ENCODE measurements around the gene FMNL2.

The FMNL2 gene

GRCh38 chr2:152657043-152657442, 322.1 kb downstream of the FMNL2 start:
- Histone ChIP-seq H3K4me1 (ENCODE audit: control insufficient read depth, insufficient read depth, low read length) (no peaks in the 10 kb centered on the region), H3K36me3 (ENCODE audit: control insufficient read depth in 2 of 2, insufficient read depth in 1 of 2, low read length in 2 of 2) (peaks cover 79 to 94% of the 10 kb centered on the region in 2 experiments), H3K4me3 (ENCODE audit: low read depth, low read length) (no peak overlapping the region), H3K27ac (ENCODE audit: extremely low read depth, low read depth, low read length) (no peak overlapping the region), H3K9me3 (ENCODE audit: control insufficient read depth, insufficient read depth, low read depth, low read length) (no peaks in the 10 kb centered on the region)
- no peak for TF ChIP-seq HOXC10 (CRISPR knock-in tag; IDR thresholded peaks at IDR 0.05)
- no peak for TF ChIP-seq ZBTB21 (tag by site-specific recombination; IDR thresholded peaks at IDR 0.05)
- no peak for TF ChIP-seq ZNF350 (tag by site-specific recombination; IDR thresholded peaks at IDR 0.05)
- no peak for TF ChIP-seq ZNF623 (tag by site-specific recombination; IDR thresholded peaks at IDR 0.05)
- no peak for TF ChIP-seq ZFP41 (tag by site-specific recombination; IDR thresholded peaks at IDR 0.05; ENCODE audit: borderline replicate concordance)
- ChIA-PET CTCF (interaction anchor here (0.7 kb wide), 1 partner anchor 468 kb away, joined by 4 read pairs; no protein-coding TSS in a partner anchor), POLR2A (no interaction called here)

GRCh38 chr2:152658221-152658620, 323.2 kb downstream of the FMNL2 start:
- TF ChIP-seq ZNF830 (tag by site-specific recombination; IDR thresholded peaks at IDR 0.05; ENCODE audit: low read depth) (no peak), ZSCAN30 (tag by site-specific recombination; IDR thresholded peaks at IDR 0.05) (no peak), ZNF664 (tag by site-specific recombination; IDR thresholded peaks at IDR 0.05) (no peak), ZNF670 (tag by site-specific recombination; IDR thresholded peaks at IDR 0.05; ENCODE audit: low read depth) (no peak), ZNF24 (tag by site-specific recombination; IDR thresholded peaks at IDR 0.05) (no peak), ZBTB21 (tag by site-specific recombination; IDR thresholded peaks at IDR 0.05) (no peak), ZNF501 (tag by site-specific recombination; IDR thresholded peaks at IDR 0.05) (no peak), ZNF580 (tag by site-specific recombination; IDR thresholded peaks at IDR 0.05) (no peak), KLF1 (tag by site-specific recombination; IDR thresholded peaks at IDR 0.05) (no peak), ZNF112 (tag by site-specific recombination; IDR thresholded peaks at IDR 0.05) (no peak)
- no peaks in the 10 kb centered on the region for H3K9me3 ChIP-seq (ENCODE audit: control insufficient read depth, insufficient read depth, low read depth, low read length)
- CTCF ChIA-PET, result interaction anchor here (0.6 to 1.0 kb wide), 2 partner anchors 76 to 482 kb away, joined by 3 read pairs; no protein-coding TSS in a partner anchor
- POLR2A ChIA-PET, result interaction anchor here (0.8 kb wide), 1 partner anchor 59 kb away, joined by 3 read pairs; the partner anchor contains the start of gene PRPF40A
- no peak overlapping the region for H3K27ac ChIP-seq (ENCODE audit: extremely low read depth, low read depth, low read length)
- H3K4me1 ChIP-seq (ENCODE audit: control insufficient read depth, insufficient read depth, low read length), result no peaks in the 10 kb centered on the region
- no peak overlapping the region for H3K4me3 ChIP-seq (ENCODE audit: low read depth, low read length)
- H3K36me3 ChIP-seq (ENCODE audit: control insufficient read depth in 2 of 2, insufficient read depth in 1 of 2, low read length in 2 of 2), result peaks cover 86 to 95% of the 10 kb centered on the region in 2 experiments

GRCh38 chr2:152661076-152661475, 326.1 kb downstream of the FMNL2 start:
- Histone ChIP-seq H3K9me3 (ENCODE audit: control insufficient read depth, insufficient read depth, low read depth, low read length) (no peaks in the 10 kb centered on the region), H3K27ac (ENCODE audit: extremely low read depth, low read depth, low read length) (no peak overlapping the region), H3K36me3 (ENCODE audit: control insufficient read depth in 2 of 2, insufficient read depth in 1 of 2, low read length in 2 of 2) (peaks cover 82 to 96% of the 10 kb centered on the region in 2 experiments), H3K4me1 (ENCODE audit: control insufficient read depth, insufficient read depth, low read length) (no peaks in the 10 kb centered on the region), H3K4me3 (ENCODE audit: low read depth, low read length) (no peak overlapping the region)
- ChIA-PET POLR2A (no interaction called here), CTCF (interaction anchor here (0.8 kb wide), 1 partner anchor 615 kb away, joined by 3 read pairs; no protein-coding TSS in a partner anchor)
- TF ChIP-seq ZFP3 (tag by site-specific recombination; IDR thresholded peaks at IDR 0.05; ENCODE audit: low read depth), result no peak
- TF ChIP-seq ZNF529 (tag by site-specific recombination; IDR thresholded peaks at IDR 0.05; ENCODE audit: insufficient replicate concordance), result no peak
- TF ChIP-seq ZNF214 (tag by site-specific recombination; IDR thresholded peaks at IDR 0.05; ENCODE audit: borderline replicate concordance), result no peak
- no peak for TF ChIP-seq ZNF624 (tag by site-specific recombination; IDR thresholded peaks at IDR 0.05)
- TF ChIP-seq BCL11B (tag by site-specific recombination; IDR thresholded peaks at IDR 0.05; ENCODE audit: low read depth), result no peak
- no peak for TF ChIP-seq ZNF645 (tag by site-specific recombination; IDR thresholded peaks at IDR 0.05)
- TF ChIP-seq GLIS2 (tag by site-specific recombination; IDR thresholded peaks at IDR 0.05), result no peak
- no peak for TF ChIP-seq ZNF76 (tag by site-specific recombination; IDR thresholded peaks at IDR 0.05; ENCODE audit: borderline replicate concordance, low read depth)
- TF ChIP-seq ELK4 (IDR thresholded peaks at IDR 0.05; ENCODE audit: borderline replicate concordance, low read depth, low read length), result no peak
- no peak for TF ChIP-seq ZBTB26 (tag by site-specific recombination; optimal IDR thresholded peaks at IDR 0.05)

Data from HEK293 (cell line).